Measurements from ENCODE around the gene STPG3.

The STPG3 gene

DNA sequence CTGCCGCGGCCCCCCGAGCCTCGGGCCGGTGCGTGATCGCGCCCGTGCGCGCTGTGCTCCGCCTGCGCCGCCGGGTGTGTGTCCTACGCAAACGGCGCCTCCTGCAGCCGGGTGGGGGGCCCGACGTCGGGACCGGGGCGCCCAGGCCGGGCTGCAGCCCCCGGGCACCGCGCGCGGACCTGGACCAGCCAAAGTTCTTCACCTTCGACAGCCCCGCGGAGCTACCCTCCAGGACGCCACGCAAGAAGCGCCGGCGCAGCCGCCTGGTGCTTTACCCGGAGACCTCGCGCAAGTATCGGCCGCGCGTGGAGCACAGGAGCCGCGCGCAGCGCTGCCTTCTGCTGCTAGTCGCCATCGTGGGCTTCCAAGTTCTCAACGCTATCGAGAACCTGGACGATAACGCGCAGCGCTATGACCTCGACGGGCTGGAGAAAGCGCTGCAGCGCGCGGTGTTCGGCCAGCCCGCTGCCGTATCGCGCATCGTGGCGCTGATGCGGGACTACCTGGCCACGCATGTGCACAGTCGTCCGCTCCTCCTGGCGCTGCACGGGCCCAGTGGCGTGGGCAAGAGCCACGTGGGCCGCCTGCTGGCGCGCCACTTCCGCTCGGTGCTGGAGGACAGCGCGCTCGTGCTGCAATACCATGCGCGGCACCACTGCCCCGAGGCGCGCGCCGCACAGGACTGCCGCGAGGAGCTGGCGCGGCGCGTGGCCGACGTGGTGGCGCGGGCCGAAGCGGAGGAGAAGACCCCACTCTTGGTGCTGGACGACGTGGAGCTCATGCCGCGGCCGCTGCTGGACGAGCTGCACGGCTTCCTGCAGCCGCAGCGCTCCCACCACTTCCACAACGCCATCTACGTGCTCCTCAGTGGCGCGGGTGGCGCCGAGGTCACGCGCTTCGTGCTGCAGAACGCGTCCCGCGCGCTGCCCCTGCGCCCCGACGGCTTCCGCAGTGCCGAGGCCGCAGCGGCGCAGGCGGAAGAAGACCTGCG is 27.9 kb downstream of the STPG3 start:
- DNase-seq (ENCODE audit: low read depth in 2 of 2) = no peak

DNA sequence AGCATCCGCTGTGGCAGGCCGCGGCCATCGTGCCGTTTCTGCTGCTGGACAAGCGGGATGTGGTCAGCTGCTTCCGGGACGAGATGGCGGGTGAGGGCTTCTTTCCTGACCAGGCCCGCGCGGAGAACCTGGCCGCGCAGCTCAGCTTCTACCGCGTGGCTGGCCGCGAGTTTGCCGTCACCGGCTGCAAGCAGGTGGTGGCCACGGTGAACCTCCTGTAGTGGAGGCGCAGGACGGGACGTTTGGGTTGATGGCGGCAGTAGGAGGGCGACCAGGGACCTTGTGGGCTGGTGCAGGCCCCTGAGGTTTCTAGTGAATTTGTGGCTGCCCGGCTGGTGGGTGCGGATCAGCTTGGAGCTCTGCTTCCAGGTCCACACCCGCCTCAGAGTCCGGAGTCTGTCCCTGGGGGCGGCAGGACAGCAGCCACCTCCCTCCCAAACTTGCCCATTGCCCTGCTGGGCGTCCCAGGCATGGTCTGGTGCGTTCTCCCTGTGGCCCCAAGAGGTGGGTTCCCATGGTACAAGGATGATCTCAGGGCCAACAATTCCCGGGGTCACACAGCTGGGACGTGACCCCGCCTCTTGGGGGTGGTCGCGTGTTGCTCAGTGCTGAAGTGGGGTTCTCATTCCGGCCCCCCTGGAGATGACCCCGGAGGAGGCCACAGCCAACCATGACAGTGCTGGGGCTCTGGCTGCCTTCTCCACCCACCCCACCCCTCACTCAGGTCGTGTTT is 28.8 kb downstream of the STPG3 start:
- no peak for DNase-seq (ENCODE audit: low read depth in 2 of 2)

DNA sequence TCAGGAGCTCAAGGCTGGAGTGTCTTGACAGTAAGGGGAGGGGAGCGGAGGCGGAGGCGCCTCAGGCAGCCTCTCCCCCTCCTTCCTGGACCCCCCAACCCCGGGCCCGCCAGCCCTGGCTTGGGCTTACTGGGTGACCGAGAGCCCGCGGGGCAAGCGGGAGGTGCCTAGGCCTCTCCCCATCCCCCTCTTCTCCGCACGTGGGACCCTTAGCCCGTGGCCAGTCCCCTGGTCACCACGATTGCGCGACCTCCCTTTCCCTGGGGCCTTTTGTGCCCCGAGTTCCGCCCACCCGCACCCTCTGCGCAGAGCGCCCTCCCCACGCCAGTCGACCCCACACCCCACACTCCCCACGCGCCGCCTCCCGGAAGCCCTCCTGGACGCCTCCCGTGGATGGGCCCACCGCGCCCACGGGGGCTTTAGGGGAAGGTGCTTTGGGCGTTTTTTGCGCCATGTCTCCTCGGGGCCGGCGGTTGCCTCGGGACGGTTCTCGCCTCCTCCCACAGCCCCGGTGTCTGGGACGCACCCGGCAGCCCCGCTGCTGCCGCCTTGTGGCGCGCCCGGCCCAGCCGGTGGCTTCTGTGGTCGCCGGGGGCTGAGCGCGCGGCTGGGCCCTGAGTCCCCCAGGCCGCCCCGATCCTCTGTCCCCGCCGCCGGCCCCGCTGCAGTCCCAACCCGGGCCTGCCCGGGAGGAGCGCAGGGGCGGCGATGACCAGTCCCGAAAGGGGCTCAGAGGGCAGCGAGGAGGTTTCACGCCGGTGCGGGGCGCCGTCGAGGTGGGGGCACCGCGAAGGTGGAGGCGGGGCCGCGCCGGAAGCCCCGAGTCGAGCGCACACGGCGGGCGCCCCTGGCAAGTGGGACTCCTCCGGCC is 29.6 kb downstream of the STPG3 start:
- DNase-seq (ENCODE audit: low read depth in 2 of 2) = no peak

DNA sequence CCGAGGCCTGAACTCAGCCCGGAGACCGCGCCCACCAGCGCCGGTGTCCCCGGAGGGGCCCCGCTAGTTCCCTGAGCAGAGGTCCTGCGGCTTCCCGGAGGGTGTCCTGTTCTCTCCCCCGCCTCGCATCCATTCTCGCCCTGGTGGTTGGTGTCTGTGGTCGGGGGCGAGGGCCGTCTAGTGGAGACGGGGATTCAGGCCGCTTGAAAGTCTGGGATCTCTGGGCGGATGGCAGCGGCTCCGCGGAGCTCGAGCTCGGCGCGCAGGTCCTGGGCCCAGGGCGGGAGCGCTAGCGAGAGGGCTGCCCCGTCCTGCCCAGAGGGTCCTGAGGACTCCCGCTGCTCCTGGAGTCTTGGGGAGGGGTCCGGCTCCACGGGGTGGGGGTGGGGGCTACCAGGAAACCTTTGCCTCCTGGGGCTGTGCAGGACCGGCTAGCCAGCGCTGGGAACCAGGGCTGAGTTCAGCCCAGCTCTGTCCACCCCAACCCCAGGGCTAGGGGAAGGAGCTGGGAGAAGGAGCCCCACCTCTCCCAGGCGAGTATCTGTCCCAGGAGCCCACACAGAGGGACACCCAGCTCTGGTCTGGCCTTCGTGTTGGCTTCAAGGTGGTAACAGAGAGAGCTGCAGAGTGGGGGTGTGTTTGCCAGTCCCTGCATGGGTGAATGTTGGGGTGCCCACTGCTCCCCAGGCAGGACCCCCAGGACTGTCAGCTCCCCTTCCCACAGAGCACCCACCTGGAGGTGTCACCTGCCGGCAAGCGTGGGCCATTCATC is 30.4 kb downstream of the STPG3 start:
- no peak for DNase-seq (ENCODE audit: low read depth in 2 of 2)

DNA sequence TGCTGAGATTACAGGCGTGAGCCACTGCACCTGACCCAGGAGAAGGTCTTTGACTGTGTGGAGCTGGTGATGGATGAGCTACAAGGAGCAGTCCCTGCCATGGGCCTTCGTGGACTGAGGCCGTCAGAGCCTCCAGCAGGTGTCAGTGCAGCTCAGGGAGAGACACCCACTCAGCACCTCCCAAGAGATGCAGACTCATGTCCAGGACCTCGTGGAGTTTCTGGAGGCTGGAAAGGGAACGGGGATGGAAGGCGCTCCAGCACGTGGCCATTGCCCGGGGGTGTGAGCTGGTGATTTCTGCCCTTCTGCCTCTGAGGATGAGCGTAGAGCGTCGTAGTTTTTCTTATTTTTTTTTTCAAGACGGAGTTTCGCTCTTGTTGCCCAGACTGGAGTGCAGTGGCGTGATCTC is 35.9 kb downstream of the STPG3 start:
- DNase-seq (ENCODE audit: low read depth in 2 of 2) = no peak

DNA sequence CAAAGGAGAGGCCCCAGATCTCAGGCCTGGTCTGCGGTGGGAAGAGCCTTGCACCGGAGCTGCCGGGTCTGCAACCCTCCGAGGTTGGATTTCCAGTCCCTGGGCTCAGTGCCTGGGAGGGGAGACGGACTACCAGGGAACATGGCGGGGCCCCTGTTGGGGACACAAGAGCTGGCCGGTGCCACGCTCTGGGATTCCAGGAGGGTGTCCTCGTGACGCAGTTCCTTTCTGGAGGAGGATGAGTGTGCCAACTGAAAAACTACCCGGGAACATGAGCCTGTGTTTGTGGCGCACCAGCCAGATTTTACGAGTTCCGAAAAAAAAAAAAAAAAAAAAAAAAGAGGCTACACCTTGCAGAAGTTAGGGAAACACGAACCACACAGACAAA is 42.0 kb downstream of the STPG3 start:
- no peak for DNase-seq (ENCODE audit: low read depth in 2 of 2)

DNA sequence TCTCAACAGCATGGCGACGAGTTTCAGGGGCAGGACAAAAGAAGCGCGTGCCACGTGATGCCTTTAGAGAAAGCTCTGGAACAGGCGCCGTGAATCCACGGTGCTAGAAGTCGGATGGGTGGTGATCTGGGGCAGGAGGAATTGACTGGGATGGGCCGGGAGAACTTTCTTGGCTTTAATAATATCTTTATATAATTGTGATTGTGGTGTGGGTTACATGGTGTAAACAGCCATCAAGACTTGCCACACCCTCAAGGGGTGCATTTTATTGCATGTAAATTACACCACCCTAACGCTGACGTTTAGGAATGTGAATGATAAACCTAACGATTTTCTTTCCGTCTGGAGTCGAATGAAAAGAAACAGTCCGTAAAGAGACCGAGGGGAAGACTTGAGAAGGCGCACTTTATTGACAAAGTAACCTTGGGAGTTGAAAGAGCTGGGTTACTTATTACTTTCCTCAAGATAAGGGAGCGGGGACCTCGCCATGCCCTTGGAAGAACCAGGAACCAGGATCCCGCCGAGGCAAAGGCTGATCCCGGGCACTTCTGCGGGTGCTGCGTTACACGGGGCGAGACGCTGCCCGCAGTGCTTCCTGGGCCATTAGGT is 42.5 kb downstream of the STPG3 start:
- DNase-seq (ENCODE audit: low read depth in 2 of 2) = no peak

DNA sequence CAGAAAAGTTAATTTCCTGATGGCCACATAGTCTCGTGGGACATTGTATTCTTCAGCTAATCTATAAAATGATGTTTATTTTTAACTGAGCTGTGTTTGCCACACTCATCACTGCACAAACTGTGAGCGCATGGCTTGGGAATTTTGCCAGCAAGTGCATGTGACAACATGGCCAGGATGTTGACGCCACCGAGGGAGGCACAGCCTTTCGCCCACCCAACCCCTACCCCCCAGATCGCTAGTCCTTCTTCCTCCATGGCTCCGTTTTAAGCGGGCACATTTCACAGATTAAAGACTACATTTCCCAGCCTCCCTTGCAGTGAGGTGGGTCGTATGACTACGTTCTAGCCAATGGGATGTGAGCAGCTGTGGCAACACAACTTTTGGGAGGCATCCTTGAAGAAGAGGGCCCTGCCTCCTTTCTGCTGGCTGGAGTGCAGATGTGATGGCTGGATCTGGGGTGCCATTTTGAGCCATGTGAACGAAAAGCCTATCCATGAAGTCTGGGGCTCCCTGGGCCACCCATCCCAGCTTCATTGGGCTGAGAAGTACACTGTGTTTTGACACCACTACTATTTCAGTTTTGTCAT is 43.1 kb downstream of the STPG3 start:
- no peak for DNase-seq (ENCODE audit: low read depth in 2 of 2)

DNA sequence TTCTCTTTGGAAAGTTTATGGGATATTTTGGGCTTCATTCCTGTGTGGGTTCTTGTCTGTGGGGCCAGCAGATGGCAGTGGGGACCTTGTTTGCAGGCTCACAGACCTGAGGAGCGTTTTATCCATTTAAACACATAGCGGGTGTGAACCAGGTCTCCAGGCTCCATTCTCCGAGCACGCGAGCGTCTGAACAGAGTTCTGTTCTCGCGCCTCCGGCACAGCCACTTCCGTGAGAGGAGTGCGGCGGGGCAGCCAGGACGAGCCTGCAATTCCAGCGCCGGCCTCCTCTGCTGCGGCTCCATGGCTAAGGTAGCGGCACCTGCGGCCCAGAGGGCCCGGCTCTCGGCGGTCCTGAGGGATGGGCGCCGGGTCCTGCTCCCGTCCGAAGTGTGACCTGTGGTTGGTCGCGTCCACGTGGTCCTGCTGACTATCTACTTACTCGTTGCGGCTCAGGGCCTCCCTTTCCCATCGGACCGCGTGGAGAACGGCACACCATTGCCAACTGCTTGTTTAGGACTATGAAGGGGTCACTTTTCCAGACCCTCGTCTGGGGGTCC is 43.7 kb downstream of the STPG3 start:
- no peak for DNase-seq (ENCODE audit: low read depth in 2 of 2)

DNA sequence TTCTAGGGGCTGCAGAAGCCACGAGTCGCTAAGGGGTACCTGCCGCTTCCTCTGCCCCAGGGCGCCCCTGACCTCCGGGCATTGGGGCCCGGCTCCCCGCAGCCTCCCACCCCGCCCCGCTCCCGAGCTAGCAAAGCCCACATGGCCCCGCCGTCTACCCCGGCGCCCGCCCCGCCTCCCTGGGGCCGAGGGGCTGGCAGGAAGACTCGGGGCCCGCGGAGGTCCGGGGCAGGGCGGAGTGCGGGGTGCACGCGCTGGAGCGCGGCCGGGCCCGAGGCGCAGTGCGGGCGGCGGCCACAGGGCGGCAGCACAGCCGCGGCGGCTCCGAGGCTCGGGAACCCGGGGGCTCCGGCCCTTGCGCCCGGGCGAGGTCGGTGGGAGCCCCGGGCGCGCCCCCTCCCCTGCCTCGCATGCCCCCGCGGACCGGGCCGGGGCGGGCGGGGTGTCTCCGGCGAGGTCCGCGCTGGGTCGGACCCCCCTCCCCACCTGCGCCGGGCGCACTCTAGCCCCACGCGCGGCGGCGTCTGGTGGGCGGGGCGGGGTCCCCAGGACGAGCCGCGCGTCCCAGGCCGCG is 44.2 kb downstream of the STPG3 start:
- peak in 1 of 2 experiments; percentile 46 for DNase-seq (ENCODE audit: low read depth in 2 of 2)

DNA sequence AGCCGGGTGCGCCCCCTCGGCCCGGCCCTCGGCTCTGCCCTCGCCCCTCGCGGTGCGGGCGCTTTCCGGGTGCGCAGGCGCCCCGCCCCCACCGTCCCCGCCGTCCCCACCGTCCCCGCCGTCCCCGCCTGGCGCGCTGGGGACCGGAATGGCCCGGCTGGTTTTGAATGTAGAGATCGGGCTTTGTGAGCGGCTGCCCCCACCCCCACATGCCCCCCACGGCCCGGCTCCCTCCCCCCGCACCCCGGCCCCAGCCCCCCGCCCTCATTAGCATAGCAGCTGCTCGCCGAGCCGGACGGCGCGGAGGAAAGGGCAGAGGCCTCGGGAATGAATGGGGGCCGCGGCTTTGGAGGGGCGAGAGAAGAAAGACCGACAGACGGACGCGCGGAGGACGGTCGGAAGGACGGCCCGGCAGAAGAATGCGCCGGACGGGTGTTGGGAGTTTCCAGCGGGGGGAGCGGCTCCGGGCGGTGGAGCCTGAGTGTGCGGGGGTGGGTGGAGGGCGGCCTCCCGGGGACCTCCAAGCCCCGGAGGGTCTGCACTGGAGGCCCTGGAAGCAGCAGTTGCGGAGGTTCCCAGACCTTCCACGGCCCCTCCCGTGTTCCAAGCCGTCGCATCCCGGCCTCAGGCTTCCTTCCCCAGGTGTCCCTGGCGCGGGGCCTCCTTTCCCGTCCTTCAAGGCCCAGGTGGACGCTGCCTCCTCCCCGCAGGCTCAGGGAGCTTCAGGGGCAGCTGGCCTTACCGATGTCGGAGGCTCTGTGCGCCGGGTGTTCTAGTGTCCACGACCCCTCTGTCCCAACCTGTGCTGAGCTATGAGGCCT is 45.0 kb downstream of the STPG3 start:
- DNase-seq (ENCODE audit: low read depth in 2 of 2) = no peak

DNA sequence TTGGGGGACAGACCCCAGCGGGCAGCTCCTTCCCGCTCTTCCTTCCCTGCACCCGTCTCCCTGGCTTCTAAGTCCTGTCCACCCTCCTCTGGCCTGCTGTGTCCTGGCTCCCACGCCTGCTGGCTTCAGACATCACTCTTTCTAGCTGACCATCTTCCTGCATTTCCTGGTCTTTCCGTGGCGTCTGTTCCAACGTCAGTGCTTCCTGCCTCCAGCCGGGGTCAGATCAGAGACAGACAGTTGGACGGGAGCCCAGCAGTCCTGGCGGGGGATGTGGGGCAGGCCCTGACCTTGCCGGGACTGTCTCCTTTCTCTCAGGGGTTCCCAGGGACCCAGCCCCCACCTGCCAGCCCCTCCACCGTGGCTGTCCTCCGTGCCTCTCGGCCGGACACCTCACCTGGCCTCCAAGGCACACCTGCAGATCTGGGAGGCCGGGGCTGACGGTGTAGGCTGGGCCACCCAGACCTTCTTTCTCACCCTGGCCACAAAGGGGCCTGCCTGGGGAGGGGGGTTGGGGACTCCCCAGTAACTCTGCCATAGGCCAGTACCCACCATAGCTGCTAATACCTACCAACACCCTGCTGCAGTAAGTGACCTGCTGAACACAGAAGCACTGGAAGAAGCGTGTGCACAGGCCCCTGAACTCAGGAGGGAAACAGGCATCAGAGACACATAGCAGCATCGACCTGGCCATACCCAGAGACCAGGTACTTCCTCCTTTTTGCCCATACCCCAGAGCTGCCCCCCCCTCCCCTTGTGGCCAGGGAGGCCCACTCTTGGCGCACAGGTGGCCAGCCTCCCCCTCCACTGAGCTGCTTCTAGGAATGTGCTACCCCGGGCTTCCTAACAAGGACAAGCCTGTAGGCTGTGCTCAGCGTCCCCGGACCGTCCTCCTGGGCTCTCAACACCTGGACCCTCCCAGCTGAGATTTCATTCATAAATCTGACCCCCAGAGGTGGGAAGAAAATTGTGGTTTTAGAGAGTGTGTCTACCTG is 45.9 kb downstream of the STPG3 start:
- DNase-seq (ENCODE audit: low read depth in 2 of 2) = no peak

DNA sequence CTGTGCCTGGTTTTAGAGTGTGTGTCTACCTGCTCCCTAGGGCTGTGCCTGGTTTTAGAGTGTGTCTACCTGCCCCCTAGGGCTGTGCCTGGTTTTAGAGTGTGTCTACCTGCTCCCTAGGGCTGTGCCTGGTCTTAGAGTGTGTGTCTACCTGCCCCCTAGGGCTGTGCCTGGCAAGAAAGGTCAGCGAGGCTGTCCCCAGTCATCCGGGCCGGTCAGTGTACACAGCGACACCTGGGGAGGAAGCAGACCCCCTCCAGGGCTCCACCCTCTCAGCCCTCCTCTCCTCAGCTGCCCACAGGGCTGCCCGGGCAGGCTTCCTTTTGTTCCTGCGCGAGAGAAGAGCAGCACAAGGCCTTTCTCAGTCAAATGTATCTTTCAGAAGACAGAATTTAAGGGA is 46.9 kb downstream of the STPG3 start:
- no peak for DNase-seq (ENCODE audit: low read depth in 2 of 2)

DNA sequence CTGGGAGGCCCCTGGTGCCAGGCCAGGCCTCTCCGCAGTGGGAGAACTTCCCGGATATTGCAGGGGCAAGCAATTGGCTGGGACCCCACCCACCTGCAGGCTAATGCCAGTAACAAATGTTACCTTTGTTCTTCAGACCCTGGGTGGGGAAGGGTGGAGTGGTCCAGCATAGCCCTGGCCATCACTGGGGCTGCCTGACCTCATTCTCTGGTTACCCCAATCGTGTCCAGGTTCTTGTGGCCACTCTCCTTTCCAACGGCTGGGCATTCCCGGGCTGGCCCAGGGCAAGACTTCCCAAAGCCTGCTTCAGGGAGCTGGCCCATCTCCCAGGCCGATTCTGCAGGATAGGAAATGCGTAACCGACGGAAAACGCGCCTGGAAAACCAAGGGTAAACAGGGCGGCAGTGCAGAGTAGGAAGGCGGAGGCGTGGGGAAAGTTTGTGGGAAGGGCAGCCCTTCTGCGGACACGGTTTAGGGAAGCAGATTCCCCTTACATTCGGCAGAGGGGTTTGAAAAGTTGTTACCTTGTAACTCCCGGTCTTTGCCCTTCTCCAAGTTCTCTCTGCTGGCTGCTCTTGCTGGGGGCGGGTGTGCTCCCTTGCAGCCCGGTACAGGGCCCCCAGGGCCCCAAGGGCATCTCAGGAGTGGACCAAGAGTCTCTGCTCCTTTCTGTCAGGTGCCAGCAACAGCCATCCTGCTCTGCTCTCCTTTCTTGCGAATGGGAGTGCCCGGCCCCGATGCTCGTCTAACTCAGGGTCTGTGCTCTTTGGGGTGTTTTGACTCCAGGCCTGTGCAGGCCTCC is 47.5 kb downstream of the STPG3 start:
- no peak for DNase-seq (ENCODE audit: low read depth in 2 of 2)

DNA sequence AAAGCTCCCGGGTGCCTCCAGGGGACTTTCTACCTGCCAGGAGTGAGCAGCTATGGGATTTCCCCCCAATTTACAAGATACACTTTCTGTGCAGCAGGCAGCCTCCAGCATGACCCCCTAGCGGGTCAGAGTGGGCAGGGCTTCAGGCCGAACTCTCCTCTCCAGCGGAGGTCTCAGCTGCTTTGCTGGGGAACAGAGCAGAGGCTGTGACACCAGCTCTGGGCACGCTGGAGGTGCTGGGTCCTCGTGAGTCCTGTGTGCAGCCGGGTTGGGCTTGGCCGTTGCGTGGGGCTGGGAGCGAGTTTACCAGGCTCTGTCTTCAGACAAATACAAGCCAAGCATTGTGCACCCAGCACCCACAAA is 48.1 kb downstream of the STPG3 start:
- no peak for DNase-seq (ENCODE audit: low read depth in 2 of 2)

DNA sequence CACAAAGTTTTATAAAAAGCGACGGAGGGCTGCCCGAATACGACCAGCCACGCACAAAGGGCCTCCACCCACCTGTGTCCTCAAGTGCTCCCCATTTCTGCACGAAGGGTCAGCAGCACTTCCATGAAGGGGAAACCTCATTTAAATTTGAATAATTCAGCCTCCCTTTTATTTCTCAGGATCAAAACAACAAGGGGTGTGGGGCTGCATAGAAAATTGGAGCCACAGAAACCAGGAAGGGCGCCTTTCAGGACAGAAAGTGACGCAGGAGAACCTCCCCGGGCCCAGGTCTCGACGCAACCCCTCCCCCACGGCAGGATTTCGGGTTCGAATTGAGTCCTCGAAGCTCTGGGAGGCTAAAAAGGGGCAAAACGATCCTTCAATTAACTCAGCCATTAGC is 48.9 kb downstream of the STPG3 start:
- DNase-seq (ENCODE audit: low read depth in 2 of 2) = no peak

DNA sequence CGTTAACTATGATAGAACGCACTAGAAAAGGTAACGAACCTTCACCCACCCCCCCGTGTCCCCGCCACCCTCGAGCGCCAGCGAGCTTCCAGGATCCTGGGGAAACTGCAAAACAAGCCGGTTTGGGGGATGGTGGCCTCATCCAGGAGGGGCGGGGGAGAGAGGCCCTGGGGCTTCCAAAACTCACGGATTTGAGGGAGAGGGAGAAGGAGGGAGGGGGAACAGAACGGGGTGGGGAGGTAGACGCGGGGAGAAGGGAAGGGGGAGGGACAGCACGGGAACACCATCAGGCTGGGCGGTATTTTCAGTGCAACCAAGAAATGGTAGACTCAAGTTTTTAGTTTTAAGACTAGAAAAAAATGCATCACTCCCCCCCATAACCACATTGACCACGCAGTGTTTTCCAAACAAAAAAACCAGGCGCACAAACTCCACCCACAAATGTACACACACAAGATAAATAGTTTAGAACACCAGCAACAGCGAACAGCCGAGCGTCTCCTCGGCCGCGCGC is 49.5 kb downstream of the STPG3 start:
- no peak for DNase-seq (ENCODE audit: low read depth in 2 of 2)

Measured in stimulated activated CD4-positive, alpha-beta T cell treated with anti-CD3 and anti-CD28 coated beads, Interleukin-12 subunit alpha, Interleukin-12 subunit beta, amount 100 ng/mL, for 24 hours (primary cell).